Measurements from ENCODE around the gene SYAP1.
A peak's percentile ranks its signal among the peaks of the same experiment; 100 is the strongest.

SYAP1 gene

DNA sequence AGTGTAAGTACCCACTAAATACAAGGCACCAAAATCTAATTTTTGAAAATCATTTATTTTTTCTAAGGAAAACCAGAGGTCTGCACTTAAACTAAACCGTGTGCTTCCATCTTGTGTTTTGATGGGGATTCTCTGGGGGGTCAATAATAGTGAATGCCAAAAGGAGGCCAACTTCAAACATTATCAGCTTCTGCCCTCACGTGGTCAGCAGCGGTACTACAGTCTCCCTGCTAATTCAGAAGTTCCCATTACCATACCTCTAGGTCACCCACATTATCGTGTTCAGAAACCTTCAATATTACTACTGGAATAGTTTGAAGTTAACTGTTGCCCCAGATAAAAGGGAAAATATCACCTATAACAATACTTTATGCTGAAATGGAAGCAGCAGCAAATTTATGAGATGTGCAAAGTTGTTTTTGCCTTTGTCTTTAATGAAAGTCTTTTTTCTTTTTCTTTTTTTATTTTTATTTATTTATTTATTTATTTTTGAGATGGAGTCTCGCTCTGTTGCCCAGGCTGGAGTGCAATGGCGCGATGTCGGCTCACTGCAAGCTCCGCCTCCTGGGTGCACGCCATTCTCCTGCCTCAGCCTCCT is 24.2 kb upstream of the SYAP1 start:
- DNase-seq (ENCODE audit: low read depth, low spot score), result no peak
- POLR2A ChIA-PET, result interaction anchor here (0.5 kb wide), 1 partner anchor 24 kb away, joined by 4 read pairs; the partner anchor contains the start of gene SYAP1
- peak; percentile 71 for TF ChIP-seq CTCF (IDR thresholded peaks at IDR 0.05; ENCODE audit: insufficient read depth, low read length, missing control alignments)
- CTCF ChIA-PET, result interaction anchor here (0.9 to 3.5 kb wide), 7 partner anchors 8 to 1224 kb away, joined by 3 to 14 read pairs (median 3); partner anchors contain the start of gene SYAP1
- no peak overlapping the region for H3K4me3 ChIP-seq (ENCODE audit: low read depth, low read length)

DNA sequence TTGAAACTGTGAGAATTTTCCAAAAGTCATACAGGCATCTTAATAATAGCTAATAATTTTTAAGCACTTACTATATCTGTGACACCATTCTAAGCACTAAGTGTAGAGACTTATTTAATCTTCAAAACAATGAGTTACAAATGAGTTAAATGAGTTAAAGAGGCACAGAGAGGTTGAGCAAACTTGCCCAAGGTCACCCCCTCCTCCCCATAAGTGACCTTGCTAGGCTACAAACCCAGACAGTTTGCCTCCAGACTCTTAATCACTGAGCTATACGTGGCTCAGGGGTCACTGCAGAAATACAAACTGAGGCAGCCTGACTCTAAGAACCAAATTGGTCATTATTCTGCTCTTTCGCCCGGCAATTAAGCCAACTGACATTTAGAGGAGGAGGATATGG is 22.5 kb upstream of the SYAP1 start:
- ChIA-PET POLR2A (interaction anchor here (0.7 kb wide), 1 partner anchor 11 kb away, joined by 5 read pairs; no protein-coding TSS in a partner anchor), CTCF (interaction anchor here (1.1 to 3.5 kb wide), 6 partner anchors 9 to 935 kb away, joined by 4 to 14 read pairs (median 6); no protein-coding TSS in a partner anchor)
- TF ChIP-seq CTCF (IDR thresholded peaks at IDR 0.05; ENCODE audit: insufficient read depth, low read length, missing control alignments), result no peak
- H3K4me3 ChIP-seq (ENCODE audit: low read depth, low read length), result no peak overlapping the region
- DNase-seq (ENCODE audit: low read depth, low spot score), result no peak

DNA sequence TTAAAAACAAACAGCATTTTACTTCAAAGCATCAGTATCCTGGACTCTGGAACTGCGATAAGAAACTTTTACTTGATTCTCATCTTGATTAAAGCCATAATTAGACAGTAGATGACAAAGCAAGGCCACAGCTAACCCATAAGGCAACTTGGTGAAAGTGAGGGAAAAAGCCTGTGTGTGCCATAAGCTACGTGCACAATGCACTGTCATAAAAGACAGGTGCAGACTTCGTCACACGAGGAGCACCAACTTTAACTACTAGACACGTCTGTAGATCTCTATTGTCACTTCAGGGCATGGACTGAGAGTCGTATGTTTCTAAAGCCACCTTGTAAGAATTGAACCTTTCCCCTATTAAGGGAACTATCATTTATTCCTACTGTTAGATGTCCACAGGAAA is 20.0 kb upstream of the SYAP1 start:
- ChIA-PET POLR2A (no interaction called here), CTCF (no interaction called here)
- no peak for DNase-seq (ENCODE audit: low read depth, low spot score)
- no peak for TF ChIP-seq CTCF (IDR thresholded peaks at IDR 0.05; ENCODE audit: insufficient read depth, low read length, missing control alignments)
- no peak overlapping the region for H3K4me3 ChIP-seq (ENCODE audit: low read depth, low read length)

- ChIA-PET POLR2A (no interaction called here), CTCF (no interaction called here)
- TF ChIP-seq CTCF (IDR thresholded peaks at IDR 0.05; ENCODE audit: insufficient read depth, low read length, missing control alignments), result no peak
- no peak for DNase-seq (ENCODE audit: low read depth, low spot score)
- no peak overlapping the region for H3K4me3 ChIP-seq (ENCODE audit: low read depth, low read length)
These were observed 18.7 kb upstream of the SYAP1 start for GRCh38 chrX:16700734-16701133.

- H3K4me3 ChIP-seq (ENCODE audit: low read depth, low read length), result no peak overlapping the region
- CTCF ChIA-PET, result no interaction called here
- POLR2A ChIA-PET, result no interaction called here
- no peak for DNase-seq (ENCODE audit: low read depth, low spot score)
- TF ChIP-seq CTCF (IDR thresholded peaks at IDR 0.05; ENCODE audit: insufficient read depth, low read length, missing control alignments), result no peak
These were observed 16.5 kb upstream of the SYAP1 start for GRCh38 chrX:16702700-16703599.

DNA sequence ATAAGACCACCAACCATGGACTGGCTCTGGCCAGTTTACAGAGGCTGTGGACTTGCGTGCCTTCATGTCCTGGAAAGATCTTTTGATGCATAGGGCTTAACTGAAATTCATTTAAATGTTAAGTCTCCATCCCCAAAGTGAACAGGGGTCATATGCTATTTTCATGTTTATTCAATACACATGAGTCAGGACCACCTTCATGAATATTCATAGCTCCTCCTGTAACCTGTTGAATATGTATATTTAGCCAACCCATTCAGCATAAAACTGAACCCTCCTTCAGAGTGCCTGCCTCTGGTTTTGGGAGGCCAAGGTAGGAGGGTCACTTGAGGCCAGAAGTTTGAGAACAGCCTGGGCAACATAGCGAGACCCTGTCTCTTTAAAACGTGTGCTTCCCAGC is 14.0 kb upstream of the SYAP1 start:
- ChIA-PET CTCF (no interaction called here), POLR2A (no interaction called here)
- no peak overlapping the region for H3K4me3 ChIP-seq (ENCODE audit: low read depth, low read length)
- TF ChIP-seq CTCF (IDR thresholded peaks at IDR 0.05; ENCODE audit: insufficient read depth, low read length, missing control alignments), result no peak
- no peak for DNase-seq (ENCODE audit: low read depth, low spot score)

Data from AG04449 (cell line).